NK-92 treated with Interleukin-12 subunit alpha and Interleukin-12 subunit beta, amount 100 ng/mL, for 24 hours (cell line): ENCODE measurements around the gene SEMA4A.
A peak's percentile ranks its signal among the peaks of the same experiment; 100 is the strongest.
"Not testable (repeated sequence)": the region's sequence is repeated elsewhere in the genome, so short reads cannot be mapped to it uniquely, and the experiment has no call there.

Experiments
- DNase-seq: peaks from one replicate; lab custom pipeline; 2025; lab: John Stamatoyannopoulos, UW

SEMA4A gene

DNA sequence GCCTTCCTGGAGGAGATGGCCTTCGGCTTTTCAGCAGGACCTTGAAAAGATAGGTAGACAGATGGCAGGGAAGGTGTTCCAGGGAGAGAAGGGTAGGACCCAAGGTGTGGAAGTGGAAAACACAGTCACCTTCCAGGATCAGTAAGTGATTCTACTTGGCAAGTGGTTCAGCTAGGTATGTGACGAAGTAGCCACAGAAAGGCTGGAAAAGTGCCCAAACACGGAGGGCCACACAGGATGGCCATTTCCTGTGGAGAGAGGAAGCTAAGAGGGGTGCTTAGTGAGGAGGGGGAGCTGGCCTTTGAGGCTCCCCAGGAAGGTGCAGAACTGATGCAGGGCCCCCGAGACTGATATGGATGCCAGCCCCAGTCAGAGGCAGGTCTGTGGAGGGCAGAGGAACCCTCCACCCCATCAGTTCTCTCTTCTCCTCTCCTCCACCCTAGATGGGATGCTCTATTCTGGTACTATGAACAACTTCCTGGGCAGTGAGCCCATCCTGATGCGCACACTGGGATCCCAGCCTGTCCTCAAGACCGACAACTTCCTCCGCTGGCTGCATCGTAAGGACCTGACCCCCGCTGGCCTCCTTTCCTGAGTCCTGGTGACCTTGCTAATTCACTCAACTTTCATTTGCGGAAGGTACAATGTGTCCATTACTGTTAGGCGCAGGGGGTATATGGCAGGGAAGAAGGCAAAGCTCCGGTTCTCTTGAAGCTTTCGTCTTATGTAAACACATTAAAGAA lies 6.8 kb downstream of the SEMA4A start:
- no peak for DNase-seq

DNA sequence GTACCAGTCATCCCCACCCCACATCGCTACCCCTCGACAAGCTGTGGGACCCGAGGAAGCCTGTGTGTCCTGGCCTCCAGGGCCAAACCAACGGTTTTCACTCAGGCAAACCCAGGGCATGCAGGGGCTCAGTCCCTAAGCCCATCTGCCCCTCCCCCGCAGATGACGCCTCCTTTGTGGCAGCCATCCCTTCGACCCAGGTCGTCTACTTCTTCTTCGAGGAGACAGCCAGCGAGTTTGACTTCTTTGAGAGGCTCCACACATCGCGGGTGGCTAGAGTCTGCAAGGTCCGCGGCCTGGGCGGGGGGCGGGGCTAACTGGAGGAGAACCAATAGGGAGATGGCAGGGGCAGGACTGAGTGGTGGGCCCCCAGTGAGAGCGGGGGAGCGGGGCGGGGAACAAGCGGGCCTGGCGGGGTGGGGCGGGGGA lies 7.4 kb downstream of the SEMA4A start:
- no peak for DNase-seq

DNA sequence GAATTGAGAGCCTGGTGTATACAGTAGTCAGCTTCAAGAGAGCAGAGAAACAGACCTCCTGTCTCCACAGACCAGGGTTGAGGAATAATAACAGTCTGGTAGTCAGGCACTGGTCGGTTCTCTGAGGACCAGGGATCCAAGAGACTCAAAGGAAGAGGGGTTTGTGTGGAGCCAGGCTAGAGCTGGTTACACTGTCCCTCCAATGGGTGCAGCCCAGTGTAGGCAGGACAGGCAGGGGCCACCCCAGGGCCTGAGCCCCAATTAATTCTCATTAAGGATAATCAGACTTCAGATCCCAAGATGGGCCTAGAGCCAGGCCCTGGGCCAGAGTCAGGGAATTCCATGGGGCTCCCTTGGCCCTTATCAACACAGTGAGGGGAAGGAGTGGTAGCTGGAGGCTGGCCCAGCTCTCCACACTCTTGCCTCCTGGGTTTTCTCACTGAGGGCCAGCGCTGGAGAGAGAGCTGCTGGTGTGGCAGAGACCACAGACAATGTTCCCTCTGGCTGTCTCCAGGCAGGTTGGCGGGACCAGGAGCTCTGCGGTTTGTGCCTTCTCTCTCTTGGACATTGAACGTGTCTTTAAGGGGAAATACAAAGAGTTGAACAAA lies 9.1 kb downstream of the SEMA4A start:
- no peak for DNase-seq

DNA sequence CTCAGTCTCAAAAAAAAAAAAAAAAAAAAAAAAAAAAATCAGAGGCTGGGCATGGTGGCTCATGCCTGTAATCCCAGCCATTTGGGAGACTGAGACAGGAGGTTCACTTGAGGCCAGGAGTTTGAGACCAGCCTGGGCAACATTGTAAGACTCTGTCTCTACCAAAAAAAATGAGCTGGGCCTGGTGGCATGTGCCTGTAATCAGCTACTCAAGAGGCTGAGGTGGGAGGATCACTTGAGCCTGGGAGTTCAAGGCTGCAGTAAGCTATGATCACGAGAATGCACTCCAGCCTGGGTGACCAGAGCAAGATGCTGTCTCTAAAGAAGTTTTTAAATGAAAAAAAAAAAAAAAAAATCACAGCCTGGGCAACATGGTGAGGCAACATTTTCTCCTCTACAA lies 10.3 kb downstream of the SEMA4A start:
- DNase-seq: no peak

DNA sequence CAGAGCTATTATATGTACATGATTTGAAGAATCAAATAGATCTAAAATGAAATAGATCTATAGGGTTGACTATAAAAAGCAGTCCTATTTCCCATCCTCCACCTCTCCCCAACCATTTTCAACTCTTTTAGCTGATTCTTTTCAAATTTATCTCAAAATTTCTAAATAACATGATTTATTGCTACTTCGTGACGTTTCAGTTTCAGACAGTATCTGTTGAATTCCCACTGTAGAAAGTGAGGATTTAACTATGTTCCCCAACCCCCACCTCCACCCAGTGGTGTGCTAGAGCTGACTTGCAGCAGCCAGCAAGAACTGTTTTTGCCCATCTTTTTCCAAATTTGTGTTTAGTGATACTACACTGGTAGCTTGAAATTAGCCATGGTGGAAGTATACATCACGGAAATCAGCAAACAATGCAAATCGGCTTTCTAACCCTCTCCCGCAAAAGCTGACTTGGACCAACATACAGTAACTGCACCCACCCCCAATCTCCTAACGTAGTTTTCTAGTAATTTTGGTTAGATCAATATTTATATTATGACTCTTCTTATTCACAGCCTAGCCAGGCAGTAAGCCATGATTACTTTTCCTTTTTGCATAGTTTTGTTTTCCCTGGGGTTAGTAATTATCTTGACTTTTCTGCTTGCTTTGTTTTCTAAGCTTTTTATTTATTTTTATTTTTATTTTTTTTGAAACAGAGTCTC lies 10.9 kb downstream of the SEMA4A start:
- DNase-seq: no peak

DNA sequence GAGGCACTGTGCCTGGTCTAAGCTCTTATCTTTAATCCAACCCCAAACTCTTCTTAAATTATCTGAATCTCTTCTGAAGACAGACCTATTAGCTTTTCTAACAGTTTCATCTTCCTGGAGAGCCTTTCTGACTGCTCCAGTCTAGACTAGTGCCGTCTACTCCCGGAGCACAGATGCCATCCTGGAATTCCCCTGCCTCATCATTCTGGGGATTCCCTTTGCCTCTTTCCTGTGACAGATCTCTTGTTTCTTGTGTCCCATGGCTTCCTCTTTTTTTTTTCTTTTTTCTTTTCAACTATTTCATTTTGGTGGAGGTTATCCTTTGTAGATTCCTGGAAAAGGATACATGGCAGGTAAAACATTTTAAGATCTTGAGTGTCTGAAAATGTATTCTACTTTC lies 11.7 kb downstream of the SEMA4A start:
- DNase-seq: no peak

DNA sequence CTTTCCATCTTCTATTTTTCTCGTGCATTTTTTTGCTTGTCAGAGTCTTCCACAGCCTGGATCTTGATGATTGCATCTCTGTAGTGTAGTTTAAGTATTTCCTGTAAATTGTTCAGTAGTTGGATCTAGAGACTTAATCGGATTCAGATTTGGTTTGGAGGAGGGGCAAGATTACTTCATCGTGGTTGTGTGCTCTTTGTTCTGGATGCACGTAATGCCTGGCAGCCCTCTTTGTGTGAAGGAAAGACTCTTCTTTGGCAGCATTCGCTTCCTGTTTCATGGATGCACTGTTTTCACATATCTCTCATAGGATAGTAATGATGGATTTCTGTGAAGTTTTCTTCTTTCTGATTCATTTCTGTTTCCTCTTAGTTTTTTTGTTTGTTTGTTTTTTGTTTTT lies 14.2 kb downstream of the SEMA4A start:
- no peak for DNase-seq

DNA sequence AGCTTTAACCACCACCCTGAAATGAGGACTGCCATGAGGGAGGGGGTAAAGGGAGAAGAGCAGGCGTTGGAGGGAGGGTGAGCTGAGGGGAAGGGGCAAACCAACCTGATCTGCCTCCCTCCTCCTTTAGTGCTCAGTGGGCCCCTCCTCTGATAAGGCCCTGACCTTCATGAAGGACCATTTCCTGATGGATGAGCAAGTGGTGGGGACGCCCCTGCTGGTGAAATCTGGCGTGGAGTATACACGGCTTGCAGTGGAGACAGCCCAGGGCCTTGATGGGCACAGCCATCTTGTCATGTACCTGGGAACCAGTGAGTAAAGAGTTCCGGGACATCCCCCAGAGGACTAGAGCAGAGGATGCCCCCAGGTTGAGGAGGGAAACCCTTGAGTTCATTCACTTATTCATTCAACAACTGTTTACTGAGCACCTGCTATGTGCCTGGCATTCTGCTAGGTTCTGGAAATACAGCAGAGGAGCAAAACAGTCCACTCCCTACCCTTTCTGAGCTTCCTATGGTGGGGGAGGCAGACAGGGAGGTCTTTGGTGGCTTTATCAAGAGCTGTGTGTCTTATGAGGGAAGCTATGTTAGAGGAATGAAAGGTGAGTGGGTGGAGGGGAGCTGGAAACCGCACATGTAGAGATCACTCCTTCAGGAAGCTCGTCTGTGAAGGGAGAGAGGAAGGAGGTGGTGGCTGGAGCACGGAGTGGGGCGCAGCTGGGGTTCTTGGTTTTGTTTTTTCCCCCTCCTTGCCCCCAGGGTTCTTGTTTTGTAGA lies 19.5 kb downstream of the SEMA4A start:
- DNase-seq: no peak

DNA sequence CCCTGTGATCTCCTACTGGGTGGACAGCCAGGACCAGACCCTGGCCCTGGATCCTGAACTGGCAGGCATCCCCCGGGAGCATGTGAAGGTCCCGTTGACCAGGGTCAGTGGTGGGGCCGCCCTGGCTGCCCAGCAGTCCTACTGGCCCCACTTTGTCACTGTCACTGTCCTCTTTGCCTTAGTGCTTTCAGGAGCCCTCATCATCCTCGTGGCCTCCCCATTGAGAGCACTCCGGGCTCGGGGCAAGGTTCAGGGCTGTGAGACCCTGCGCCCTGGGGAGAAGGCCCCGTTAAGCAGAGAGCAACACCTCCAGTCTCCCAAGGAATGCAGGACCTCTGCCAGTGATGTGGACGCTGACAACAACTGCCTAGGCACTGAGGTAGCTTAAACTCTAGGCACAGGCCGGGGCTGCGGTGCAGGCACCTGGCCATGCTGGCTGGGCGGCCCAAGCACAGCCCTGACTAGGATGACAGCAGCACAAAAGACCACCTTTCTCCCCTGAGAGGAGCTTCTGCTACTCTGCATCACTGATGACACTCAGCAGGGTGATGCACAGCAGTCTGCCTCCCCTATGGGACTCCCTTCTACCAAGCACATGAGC lies 23.3 kb downstream of the SEMA4A start:
- DNase-seq: no peak

DNA sequence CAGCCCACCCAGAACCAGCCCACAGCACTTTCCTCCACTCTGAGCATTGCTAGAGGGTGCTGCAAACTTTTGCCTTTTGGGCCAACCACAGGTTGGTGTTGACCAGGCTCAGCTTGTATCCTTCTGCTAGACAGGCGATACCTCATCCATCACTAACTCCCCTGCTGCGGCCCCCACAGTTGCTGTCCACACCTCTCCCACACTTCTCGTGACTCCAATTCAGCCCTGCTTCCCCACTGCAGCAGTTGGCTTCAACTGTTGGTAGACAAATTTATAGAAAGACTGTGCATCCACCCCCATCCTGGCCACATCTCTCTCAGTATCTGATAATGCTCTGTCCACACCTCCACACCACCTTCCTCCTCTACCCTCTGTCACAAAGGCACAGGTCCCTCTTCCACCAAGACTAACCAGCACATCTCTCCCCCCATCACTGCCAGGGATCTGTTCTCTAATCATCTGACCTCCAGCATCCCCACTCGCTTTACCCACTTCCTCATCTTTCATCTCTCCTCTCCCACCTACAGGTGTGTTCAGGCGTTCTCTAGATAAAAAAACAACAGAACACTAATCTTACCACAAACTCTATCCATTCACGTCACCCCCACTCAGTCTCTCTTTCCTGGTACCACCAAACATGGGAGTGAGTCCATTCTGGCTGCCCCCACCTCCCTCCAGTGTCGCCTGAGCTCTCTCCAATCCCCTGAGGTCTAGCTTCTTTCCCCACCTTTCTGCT lies 24.7 kb downstream of the SEMA4A start:
- DNase-seq: no peak

DNA sequence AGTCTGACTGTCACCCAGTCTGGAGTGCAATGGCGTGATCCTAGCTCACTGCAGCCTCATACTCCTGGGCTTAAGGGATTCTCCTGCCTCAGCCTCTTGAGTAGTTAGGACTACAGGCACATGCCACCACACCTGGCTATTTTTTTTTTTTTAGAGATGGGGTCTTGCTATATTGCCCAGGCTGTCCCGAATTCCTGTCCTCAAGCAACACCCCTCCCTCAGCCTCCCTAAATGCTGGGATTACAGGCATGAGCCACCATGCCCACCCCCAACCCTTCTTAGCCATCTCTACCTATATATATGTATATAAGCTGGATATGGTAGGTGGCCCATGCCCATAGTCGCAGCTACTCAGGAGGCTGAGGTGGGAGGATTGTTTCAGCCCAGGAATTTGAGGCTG lies 27.1 kb downstream of the SEMA4A start:
- no peak for DNase-seq

DNA sequence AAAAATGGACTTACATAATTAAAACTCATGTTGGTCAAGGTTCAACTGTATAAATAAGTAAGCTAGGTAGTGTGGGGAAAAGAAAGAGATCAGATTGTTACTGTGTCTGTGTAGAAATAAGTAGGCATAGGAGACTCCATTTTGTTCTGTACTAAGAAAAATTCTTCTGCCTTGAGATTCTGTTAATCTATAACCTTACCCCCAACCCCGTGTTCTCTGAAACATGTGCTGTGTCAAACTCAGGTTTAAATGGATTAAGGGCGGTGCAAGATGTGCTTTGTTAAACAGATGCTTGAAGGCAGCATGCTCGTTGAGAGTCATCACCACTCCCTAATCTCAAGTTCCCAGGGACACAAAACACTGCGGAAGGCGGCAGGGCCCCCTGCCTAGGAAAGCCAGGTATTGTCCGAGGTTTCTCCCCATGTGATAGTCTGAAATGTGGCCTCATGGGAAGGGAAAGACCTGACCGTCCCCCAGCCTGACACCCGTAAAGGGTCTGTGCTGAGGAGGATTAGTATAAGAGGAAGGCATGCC lies 28.1 kb downstream of the SEMA4A start:
- not testable (repeated sequence) for DNase-seq

DNA sequence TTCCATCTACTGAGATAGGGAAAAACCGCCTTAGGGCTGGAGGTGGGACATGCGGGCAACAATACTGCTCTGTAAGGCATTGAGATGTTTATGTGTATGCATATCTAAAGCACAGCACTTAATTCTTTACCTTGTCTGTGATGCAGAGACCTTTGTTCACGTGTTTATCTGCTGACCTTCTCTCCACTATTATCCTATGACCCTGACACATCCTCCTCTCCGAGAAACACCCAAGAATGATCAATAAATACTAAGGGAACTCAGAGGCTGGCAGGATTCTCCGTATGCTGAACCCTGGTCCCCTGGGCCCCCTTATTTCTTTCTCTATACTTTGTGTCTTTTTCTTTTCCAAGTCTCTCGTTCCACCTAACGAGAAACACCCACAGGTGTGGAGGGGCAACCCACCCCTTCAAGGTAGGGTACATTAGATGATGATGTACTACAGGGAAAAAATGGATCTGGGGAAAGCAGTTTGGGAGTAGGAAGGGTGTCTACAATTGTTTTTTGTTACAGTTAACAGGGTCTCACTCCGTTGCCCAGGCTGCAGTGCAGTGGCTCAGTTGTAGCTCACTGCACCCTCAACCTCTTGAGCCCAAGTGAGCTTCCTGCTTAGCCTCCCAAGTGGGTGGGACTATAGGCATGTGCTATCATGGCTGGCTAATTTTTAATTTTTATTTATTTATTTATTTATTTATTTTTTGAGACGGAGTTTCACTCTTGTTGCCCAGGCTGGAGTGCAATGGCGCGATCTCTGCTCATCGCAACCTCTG lies 28.8 kb downstream of the SEMA4A start:
- not testable (repeated sequence) for DNase-seq

DNA sequence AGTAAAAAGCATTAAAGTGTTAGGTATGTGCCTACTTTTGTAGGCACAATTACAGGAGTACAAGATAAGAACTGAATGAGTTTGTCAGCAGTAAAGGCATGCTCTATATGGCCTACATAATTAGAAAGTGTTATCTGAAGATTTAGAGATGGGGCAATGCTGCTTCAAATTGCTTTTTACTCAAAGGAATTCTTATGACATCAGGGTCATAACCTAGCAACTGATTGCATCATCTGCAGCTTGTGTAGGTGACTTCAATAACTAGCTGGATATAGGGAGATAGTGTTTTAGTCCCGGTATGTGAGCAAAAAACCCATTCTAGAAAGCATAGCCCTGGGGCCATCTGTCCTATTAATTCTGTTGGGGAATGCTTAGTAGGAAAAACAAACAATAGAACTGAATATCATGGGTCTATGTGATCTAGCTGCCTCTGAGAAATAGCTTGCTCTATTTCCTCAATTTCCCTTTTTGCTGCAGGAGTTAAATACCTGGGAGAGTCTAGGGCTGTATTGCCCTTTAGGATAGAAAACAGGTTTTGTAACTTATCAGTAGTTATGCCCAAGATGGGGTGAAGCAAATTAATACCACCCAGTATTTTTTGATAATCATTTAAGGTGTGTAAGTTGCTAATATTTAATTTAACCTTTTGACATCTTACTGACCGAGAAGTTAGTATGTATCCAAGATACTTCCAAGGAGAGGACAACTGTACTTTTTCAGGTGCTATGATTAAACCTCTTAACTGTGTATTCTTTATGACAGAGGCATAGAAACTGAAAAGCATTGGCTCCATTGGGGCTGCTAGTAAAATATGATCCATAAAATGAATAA lies 33.2 kb downstream of the SEMA4A start:
- not testable (repeated sequence) for DNase-seq

DNA sequence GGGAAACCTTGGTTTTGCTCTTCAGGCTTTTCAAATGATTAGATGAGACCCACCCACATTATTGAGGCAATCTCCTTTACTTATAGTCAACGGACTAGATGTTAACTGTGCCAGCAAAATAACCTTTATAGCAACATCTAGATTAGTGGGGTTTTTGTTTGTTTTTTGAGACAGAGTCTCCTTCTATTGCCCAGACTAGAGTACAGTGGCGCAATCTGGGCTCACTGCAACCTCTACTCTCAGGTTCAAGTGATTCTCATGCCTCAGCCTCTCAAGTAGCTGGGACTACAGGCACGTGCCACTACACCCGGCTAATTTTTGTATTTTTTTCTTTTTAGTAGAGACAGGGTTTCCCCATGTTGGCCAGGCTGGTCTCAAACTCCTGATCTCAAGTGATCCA lies 36.9 kb downstream of the SEMA4A start:
- not testable (repeated sequence) for DNase-seq

DNA sequence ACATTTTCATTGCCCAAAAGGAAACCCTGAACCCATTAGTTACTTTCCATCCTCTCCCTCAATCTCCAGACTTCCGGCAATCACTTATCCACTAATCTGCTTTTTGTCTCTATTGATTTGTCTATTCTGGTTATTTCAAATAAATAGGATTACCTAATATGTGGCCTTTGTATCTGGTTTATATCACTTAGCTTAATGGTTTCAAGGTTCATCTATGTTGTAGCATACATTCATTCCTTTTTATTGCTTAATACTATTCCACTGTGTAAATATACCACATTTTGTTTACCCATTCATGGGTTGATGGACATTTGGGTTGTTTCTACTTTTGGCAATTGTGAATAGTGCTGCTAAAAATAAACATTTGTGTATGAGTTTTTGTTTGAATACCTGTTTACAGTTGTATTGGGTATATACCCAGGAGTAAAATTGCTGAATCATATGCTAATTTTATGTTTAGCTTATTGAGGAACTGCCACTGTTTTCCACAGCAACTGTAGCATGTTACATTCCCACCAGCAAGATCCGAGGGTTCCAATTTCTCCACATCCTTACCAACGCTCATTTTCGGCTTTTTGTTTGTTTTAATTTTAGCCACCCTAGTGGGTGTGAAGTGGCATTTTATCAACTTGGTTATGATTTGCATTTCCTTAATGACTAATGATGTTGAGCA lies 38.0 kb downstream of the SEMA4A start:
- no peak for DNase-seq

DNA sequence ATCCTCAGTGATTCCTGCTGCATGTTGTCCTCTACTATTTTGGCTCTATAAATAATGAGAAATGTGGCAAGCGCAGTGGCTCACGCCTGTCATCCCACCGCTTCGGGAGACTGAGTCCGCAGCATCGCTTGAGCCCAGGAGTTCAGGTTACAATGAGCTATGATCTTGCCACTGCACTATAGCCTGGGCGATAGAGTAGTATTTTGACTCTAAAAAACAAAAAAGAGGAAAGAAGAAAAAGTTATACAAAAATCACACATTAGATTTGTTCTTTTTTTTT lies 39.8 kb downstream of the SEMA4A start:
- no peak for DNase-seq

DNA sequence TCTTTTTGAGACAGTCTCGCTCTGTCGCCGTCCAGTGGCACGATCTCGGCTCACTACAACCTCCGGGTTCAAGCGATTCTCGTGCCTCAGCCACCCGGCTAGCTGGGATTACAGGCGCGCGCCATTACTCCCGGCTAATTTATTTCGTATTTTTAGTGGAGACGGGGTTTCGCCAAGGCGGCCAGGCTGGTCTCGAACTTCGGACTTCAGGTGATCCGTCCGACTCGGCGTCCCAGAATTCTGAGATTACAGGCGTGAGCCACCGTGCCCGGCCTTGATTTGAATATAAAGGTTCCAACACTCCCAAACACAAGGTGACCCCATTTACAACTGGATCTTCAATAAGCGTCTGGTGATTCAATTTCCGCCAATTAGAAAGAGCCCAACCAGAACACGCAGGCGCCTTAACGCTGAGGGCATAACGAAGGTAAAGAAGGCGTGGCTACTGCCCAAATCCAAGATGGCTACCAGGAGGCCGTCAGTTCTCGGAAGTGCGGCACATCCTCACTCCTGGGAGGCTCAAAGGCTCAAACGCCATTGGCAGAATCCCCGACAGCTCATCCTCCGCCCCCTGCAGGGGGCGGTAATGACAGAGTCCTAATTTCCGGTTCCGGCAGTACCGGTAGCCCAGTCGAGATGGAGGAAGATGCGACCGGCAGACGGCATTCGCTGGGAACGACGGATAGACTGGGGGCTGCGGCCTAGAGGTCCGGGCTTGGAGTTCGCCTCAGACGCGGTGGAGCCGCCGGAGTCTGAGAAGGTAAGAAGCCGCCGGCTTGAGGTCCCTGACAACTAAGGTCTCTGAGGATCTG lies 40.3 kb downstream of the SEMA4A start, which contains the start of gene SLC25A44:
TSS of gene SLC25A44 (plus strand) at position 617 of the 812 bp plus-strand sequence. CDS start 5,744 bp downstream, outside the sequence.
- peak; percentile 96 for DNase-seq
